Testis (tissue), 2 donors: Measurements from ENCODE around the gene MROH9.

ENCODE experiments used
- CTCF ChIP-seq, 3 experiments: fragments of 450-650 bp in 2 of 3; fragments of 200-600 bp in 1 of 3; sonication (generic) in 1 of 3; IDR thresholded peaks; one replicate each; pipeline ENCODE4 v1.5.1; 2016 to 2019; ENCODE audit warnings: antibody characterized with exemption in 3 of 3, mild to moderate bottlenecking in 2 of 3, moderate library complexity in 1 of 3
- POLR2A ChIP-seq: fragments of 450-650 bp; IDR thresholded peaks from one replicate; pipeline ENCODE4 v1.6.1; 2017; ENCODE audit warnings: antibody characterized with exemption, mild to moderate bottlenecking, moderate library complexity

GRCh38 chr1:170978371-170978910 is 43.1 kb downstream of the MROH9 start:
- TF ChIP-seq POLR2A (no peak), CTCF (IDR thresholded peaks at IDR 0.05) (no peak)
